HepG2 (cell line): ENCODE results near the gene TOMM7. TPM values are rescaled to one million over a fixed set of nuclear protein-coding genes. Genes with fewer than 3 reads are reported as not detected.

Source experiments
- ATF4 ChIP-seq, 2 experiments: fragments of 450-650 bp in 1 of 2; sonication (generic) in 1 of 2; formaldehyde crosslinking; IDR thresholded peaks; 2 replicates each; pipeline versions ENCODE4 v1.5.0 to v1.8.0; 2020 to 2022; ENCODE audit warnings: mild to moderate bottlenecking in 1 of 2, missing genetic modification reagents in 1 of 2
- CCAR2 ChIP-seq: fragments of 200-400 bp; formaldehyde crosslinking; optimal IDR thresholded peaks from 2 replicates; pipeline ENCODE3; 2018; ENCODE audit warnings: low read depth, mild to moderate bottlenecking, low read length, moderate library complexity
- CSRNP1 ChIP-seq: sonication (generic); formaldehyde crosslinking; IDR thresholded peaks from 2 replicates; pipeline ENCODE4 v1.8.1; 2023; ENCODE audit warnings: mild to moderate bottlenecking, missing genetic modification reagents
- ETV6 ChIP-seq: sonication (generic); formaldehyde crosslinking; conservative IDR thresholded peaks from 2 replicates; pipeline ENCODE4 v1.4.0; 2020; ENCODE audit warnings: missing genetic modification reagents
- FOXM1 ChIP-seq: sonication (generic); formaldehyde crosslinking; IDR thresholded peaks from 2 replicates; pipeline ENCODE4 v1.5.0; 2020; ENCODE audit warnings: missing genetic modification reagents
- FOXO1 ChIP-seq: sonication (generic); formaldehyde crosslinking; IDR thresholded peaks from 2 replicates; pipeline ENCODE4 v1.4.0; 2020; ENCODE audit warnings: missing genetic modification reagents
- HDAC2 ChIP-seq: sonication (generic); formaldehyde crosslinking; IDR thresholded peaks from 2 replicates; pipeline ENCODE4 v1.4.0; 2020; ENCODE audit warnings: missing genetic modification reagents
- HNF4A ChIP-seq: sonication (generic); formaldehyde crosslinking; IDR thresholded peaks from 2 replicates; pipeline ENCODE4 v1.4.0; 2020; ENCODE audit warnings: missing genetic modification reagents
- HNF4G ChIP-seq, 2 experiments: sonication (generic) in 1 of 2; formaldehyde crosslinking in 1 of 2; IDR thresholded peaks; 2 replicates each; pipeline versions ENCODE4 v1.4.0 to v1.6.1; 2011 to 2020; ENCODE audit warnings: borderline replicate concordance in 2 of 2, low read depth in 2 of 2, mild to moderate bottlenecking in 2 of 2, low read length in 1 of 2, missing genetic modification reagents in 1 of 2, moderate library complexity in 1 of 2
- ISX ChIP-seq: sonication (generic); formaldehyde crosslinking; conservative IDR thresholded peaks from 2 replicates; pipeline ENCODE4 v1.5.0; 2020; ENCODE audit warnings: missing genetic modification reagents
- PHF8 ChIP-seq: sonication (generic); formaldehyde crosslinking; IDR thresholded peaks from 2 replicates; pipeline ENCODE4 v1.5.0; 2020; ENCODE audit warnings: missing genetic modification reagents
- RFX1 ChIP-seq: fragments of 450-650 bp; IDR thresholded peaks from 2 replicates; pipeline ENCODE4 v1.6.1; 2017
- RXRB ChIP-seq: IDR thresholded peaks from 2 replicates; pipeline ENCODE4 v1.6.1; 2016; ENCODE audit warnings: borderline replicate concordance, missing genetic modification reagents, missing compliant biosample characterization
- SALL1 ChIP-seq: sonication (generic); formaldehyde crosslinking; IDR thresholded peaks from 2 replicates; pipeline ENCODE4 v1.8.0; 2022; ENCODE audit warnings: mild to moderate bottlenecking, missing genetic modification reagents
- ZBTB2 ChIP-seq: sonication (generic); formaldehyde crosslinking; IDR thresholded peaks from 2 replicates; pipeline ENCODE4 v1.8.0; 2022; ENCODE audit warnings: low read depth, missing genetic modification reagents
- ZNF224 ChIP-seq: sonication (generic); formaldehyde crosslinking; IDR thresholded peaks from 2 replicates; pipeline ENCODE4 v1.5.0; 2020; ENCODE audit warnings: mild to moderate bottlenecking, missing genetic modification reagents
- ZNF296 ChIP-seq: sonication (generic); formaldehyde crosslinking; conservative IDR thresholded peaks from 2 replicates; pipeline ENCODE4 v1.5.0; 2020; ENCODE audit warnings: mild to moderate bottlenecking, missing genetic modification reagents
- ZNF639 ChIP-seq: conservative IDR thresholded peaks from 2 replicates; pipeline ENCODE4 v1.6.1; 2018; ENCODE audit warnings: missing genetic modification reagents
- ZNF75D ChIP-seq: sonication (generic); formaldehyde crosslinking; IDR thresholded peaks from 2 replicates; pipeline ENCODE4 v1.8.1; 2023; ENCODE audit warnings: missing genetic modification reagents, mild to moderate bottlenecking, borderline replicate concordance
- polyA plus RNA-seq, 8 experiments: library from polyadenylated mRNA; depleted of rRNA in 3 of 8; stranded (reverse) in 7 of 8; unstranded in 1 of 8; fragments of >200 nt; fragmentation: Illumina TruSeq in 4 of 8; extraction: Trizol in 4 of 8; gene quantifications; 2 replicates each; pipeline versions ENCODE4 v1.2.1 to v1.2.3, GENCODE V29; 2011 to 2016; ENCODE audit warnings: low read depth in 4 of 8, missing spikeins in 1 of 8, mixed read lengths in 1 of 8; ENCODE audit not compliant: insufficient read depth in 1 of 8
- total RNA-seq, 5 experiments: library from RNA; depleted of rRNA; stranded (reverse); fragments of >200 nt; fragmentation: Illumina TruSeq; extraction: Trizol; gene quantifications; 2 replicates each; pipeline ENCODE4 v1.2.3, GENCODE V29; 2016; ENCODE audit warnings: low read depth in 1 of 5
- TF ChIP-seq, protein P1 (sequence below): IDR thresholded peaks from 2 replicates; pipeline ENCODE4 v1.4.0; 2020; ENCODE audit warnings: mild to moderate bottlenecking, missing genetic modification reagents

TOMM7 gene
- total and polyA plus RNA-seq, 2 of the 13 experiments (the other 11 are each of a cell fraction or from before 2014, with no cell fraction given): 251 to 369 TPM

DNA sequence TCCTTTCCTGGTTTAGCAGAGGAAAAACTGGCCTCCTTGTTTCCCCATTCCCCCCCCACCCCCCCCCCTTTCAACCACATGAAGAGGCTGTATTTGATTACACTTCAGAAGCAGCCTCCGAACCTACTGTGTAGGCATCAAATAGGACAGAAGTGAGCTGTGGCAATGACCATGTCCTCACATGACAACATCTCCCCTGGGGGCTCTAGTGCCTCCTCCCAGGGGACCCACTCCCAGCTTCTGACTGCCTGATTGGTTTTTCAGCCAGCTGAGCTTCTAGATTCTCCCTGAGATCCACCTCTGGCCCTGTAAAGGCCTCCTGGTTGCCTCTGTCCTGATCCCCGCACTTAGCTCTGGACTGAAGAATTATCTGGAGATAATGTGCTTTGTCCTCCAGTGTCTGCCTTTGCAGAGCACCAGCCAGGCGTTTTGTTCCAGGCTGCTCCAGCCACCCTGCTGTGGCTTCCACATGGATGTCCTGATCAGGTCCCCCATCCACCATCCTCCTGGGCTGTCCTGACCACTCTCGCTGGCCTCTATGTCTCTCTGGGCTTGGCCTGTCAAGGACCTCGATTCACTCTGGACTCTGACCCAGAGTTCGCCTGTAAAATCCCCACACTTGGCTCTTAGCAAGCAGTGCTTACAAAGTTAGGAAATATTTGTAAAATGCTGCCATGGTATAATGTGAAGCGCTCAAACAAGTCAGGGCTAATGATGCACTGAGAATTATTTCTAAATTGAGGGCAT, 42.4 kb upstream of the TOMM7 start (continued):
- TF ChIP-seq, protein P1, sequence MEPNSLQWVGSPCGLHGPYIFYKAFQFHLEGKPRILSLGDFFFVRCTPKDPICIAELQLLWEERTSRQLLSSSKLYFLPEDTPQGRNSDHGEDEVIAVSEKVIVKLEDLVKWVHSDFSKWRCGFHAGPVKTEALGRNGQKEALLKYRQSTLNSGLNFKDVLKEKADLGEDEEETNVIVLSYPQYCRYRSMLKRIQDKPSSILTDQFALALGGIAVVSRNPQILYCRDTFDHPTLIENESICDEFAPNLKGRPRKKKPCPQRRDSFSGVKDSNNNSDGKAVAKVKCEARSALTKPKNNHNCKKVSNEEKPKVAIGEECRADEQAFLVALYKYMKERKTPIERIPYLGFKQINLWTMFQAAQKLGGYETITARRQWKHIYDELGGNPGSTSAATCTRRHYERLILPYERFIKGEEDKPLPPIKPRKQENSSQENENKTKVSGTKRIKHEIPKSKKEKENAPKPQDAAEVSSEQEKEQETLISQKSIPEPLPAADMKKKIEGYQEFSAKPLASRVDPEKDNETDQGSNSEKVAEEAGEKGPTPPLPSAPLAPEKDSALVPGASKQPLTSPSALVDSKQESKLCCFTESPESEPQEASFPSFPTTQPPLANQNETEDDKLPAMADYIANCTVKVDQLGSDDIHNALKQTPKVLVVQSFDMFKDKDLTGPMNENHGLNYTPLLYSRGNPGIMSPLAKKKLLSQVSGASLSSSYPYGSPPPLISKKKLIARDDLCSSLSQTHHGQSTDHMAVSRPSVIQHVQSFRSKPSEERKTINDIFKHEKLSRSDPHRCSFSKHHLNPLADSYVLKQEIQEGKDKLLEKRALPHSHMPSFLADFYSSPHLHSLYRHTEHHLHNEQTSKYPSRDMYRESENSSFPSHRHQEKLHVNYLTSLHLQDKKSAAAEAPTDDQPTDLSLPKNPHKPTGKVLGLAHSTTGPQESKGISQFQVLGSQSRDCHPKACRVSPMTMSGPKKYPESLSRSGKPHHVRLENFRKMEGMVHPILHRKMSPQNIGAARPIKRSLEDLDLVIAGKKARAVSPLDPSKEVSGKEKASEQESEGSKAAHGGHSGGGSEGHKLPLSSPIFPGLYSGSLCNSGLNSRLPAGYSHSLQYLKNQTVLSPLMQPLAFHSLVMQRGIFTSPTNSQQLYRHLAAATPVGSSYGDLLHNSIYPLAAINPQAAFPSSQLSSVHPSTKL (CRISPR knock-in tag): 0 out of 2 replicates have a peak, but pooled peaks have one; percentile 9
- TF ChIP-seq ATF4 (CRISPR knock-in tag; IDR thresholded peaks at IDR 0.05): no peak
- peak; percentile 17; the same call in 1 of the 2 replicates for TF ChIP-seq HDAC2
- no peak for TF ChIP-seq RFX1
- TF ChIP-seq RXRB (CRISPR knock-in tag): 0 out of 2 replicates have a peak, but pooled peaks have one; percentile 11
- no peak for TF ChIP-seq ISX (CRISPR knock-in tag)
- TF ChIP-seq ZNF224: peak; percentile 53; the same call in 1 of the 2 replicates
- TF ChIP-seq ZNF75D (CRISPR knock-in tag): no peak
- TF ChIP-seq PHF8: no peak
- TF ChIP-seq ZNF296 (CRISPR knock-in tag): no peak
- no peak for TF ChIP-seq ZNF639 (CRISPR knock-in tag)
- peak; percentile 69 for TF ChIP-seq HNF4A
- TF ChIP-seq CCAR2: no peak
- TF ChIP-seq SALL1 (CRISPR knock-in tag): 0 out of 2 replicates have a peak, but pooled peaks have one; percentile 13
- TF ChIP-seq HNF4G (IDR thresholded peaks at IDR 0.05; ENCODE audit: borderline replicate concordance, low read depth, low read length): peak; percentile 46; the same call in 1 of the 2 replicates
- no peak for TF ChIP-seq HNF4G (CRISPR knock-in tag; IDR thresholded peaks at IDR 0.05; ENCODE audit: borderline replicate concordance, low read depth)
- no peak for TF ChIP-seq ZBTB2 (CRISPR knock-in tag)
- no peak for TF ChIP-seq CSRNP1 (CRISPR knock-in tag)
- no peak for TF ChIP-seq FOXM1 (CRISPR knock-in tag)
- no peak for TF ChIP-seq FOXO1 (CRISPR knock-in tag)
- TF ChIP-seq ETV6 (CRISPR knock-in tag): no peak
